ELR (cell line): ENCODE data around the gene GNAQ.
"Not testable (repeated sequence)": the region's sequence is repeated elsewhere in the genome, so short reads cannot be mapped to it uniquely, and the experiment has no call there.

Experiments used
- DNase-seq: peaks from one replicate; pipeline ENCODE4 v3.0.0-alpha.2; 2015; ENCODE audit warnings: low read depth

GNAQ gene

DNA sequence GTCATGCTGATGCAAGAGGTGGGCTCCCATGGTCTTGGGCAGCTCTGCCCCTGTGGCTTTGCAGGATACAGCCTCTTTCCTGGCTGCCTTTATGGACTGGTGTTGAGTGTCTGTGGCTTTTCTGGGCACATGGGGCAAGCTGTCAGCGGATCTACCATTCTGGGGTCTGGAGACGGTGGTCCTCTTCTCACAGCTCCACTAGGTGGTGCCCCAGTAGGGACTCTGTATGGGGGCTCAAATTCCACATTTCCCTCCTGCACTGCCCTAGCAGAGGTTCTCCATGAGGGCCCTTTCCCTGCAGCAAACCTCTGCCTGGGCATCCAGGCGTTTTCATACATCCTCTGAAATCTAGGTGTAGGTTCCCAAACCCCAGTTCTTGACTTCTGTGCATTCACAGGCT, 340.9 kb downstream of the GNAQ start:
- not testable (repeated sequence) for DNase-seq

DNA sequence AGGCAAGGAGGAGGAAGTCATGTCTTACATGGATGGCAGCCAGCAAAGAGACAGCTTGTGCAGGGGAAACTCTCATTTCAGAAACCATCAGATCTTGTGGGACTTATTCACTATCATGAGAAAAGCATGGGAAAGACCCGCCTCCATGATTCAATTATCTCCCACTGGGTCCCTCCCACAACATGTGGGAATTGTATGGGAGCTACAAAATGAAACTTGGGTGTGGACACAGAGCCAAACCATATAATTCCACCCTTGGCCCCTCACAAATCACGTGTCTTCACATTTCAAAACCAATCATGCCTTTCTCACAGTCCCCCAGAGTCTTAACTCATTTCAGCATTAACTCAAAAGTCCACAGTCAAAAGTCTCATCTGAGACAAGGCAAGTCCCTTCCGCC, 341.5 kb downstream of the GNAQ start:
- not testable (repeated sequence) for DNase-seq

DNA sequence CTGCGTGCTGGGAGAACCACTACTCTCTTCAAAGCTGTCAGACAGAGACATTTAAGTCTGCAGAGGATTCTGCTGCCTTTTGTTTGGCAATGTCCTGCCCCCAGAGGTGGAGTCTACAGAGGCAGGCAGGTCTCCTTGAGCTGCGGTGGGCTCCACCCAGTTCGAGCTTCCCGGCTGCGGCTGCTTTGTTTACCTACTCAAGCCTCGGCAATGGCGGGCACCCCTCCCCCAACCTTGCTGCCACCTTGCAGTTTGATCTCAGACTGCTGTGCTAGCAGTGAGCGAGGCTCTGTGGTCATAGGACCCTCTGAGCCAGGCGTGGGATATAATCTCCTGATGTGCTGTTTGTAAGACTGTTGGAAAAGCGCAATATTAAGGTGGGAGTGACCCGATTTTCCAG, 343.9 kb downstream of the GNAQ start:
- not testable (repeated sequence) for DNase-seq

DNA sequence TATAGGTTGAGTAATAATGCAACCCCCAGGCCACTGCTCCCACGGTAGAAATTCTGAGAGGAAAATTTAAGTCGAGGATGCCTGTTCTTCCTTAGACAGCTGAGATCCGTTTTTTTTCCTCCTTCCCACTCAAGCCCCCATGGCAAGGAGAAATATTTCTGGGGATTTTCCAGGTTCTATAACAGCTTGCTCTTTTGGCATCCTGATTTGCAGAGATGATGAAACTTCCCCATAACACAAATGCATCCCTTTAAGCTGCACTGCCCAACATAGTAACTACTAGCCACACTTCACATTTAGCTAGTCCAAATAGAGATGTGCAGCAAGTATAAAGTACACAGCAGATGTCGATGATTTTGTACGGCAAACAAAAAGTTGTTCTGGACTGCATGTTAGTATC, 351.0 kb downstream of the GNAQ start:
- no peak for DNase-seq

DNA sequence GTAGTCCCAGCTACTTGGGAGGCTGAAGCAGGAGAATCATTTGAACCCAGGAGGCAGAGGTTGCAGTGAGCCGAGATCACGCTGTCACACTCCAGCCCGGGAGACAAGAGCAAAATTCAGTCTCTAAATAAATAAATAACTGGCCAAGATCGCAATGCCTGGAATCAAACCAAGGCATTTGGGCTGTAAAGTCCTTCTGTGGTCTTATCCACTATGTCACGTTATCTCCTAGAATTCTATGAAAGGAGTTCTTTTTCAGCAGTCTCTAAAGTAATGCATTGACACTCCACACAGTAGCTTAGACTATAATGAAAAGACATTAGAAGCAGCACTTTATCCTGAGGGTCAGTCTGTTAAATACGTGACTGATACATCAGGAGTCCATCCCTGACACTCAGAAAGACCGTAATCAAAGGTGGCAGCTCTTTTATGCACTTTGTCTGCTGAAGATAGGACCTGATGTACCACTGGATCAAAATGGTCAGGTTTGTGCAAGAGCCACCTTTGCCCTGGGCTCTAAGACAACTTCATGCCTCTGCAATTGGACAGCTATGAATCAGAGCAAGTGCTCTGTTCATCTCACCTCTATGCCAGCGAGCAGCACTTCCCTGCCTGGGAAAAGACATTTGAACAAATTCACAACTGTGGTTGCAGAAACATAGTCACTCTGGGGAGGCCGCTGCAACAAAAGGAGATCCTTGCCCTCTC, 351.8 kb downstream of the GNAQ start:
- no peak for DNase-seq

DNA sequence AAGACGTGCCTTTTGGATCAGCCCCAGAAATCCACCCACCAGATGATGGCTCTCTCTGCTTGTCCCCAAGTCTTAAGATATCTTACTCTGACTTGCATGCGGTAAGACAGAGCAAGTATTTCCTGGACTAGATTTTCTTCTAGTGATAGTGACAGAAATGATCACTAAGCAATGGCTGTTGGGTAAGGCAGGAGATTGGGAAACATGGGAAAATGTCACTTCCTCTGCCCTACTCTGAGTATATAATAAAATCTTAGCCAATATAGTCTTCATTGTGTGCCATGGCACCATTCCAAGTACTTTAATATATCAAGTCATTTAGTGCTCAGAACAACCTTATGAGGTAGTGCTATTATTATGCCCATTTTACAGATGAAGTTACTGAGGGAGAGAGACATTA, 352.5 kb downstream of the GNAQ start:
- DNase-seq, result no peak

DNA sequence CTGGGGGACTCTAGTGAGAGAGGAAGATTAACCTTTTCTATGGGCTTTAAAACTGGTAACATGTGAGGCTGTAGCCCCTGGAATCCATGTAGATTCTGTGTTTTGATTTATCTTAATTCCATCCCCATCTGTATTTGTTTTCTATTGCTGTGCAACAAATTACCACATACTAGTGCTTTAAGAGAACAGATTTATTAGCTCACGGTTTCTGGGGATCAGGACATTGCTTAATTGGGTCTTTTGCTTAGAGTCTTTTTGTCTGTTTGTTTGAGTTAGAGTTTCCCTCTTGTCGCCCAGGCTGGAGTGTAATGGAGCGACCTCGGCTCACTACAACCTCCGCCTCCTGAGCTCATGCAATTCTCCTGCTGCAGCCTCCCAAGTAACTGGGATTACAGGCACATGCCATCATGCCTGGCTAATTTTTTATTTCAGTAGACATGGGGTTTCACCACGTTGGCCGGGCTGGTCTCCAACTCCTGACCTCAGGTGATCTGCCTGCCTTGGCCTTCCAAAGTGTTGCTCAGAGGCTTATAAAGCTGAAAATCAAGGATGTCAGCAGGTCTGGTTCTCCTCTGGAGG, 353.6 kb downstream of the GNAQ start:
- no peak for DNase-seq

DNA sequence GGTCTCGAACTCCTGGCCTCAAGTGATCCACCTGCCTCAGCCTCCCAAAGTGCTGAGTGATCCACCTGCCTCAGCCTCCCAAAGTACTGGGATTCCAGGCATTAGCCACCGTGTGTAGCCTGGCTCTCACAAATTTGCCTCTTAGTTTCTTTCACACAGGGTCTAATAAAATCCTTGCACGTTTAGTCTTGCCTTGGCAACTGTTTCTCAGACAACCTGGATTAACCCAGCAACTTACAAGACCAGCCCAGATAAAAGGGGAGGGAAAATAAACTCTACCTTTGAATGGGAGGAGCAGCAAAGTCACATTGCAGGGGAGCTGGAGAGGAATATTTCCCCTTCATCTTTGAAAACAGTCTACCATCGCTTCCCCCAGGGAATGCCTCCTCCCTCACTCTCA, 354.2 kb downstream of the GNAQ start:
- no peak for DNase-seq

DNA sequence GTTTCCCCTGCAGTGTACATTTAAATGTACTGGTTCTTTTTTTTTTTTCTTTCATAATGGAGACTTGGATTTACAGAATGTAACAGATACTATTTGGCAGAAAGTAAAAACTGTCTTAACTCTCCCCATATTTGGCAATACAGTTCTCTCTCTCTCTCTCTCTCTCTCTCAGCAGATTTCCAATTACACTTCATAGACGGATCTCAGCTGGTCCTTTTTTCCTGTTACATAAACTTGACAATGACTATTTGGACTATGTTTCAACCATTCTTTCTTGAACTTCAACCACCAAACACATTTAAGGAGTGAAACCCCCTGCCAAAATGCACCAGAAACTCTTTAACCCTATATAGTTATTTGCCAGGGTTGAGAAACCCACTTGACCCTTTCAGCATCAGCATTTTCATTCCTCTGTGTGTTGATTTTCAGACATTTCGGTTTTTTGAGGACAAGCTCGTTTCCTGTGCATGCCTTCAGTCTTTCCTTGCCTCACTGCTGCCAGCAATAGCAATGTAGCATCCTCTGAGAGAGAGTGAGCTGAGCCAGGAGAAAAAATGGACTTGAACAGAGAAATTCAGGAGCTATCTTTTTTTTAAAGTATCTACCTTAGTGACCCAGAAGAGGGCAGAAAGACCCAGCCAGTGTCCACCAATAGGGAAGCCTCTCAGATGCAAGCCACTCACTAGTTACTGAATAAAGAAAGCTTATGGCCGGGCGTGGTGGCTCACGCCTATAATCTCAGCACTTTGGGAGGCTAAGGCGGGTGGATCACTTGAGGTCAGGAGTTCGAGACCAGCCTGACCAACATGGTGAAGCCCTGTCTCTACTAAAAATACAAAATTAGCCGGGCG, 357.4 kb downstream of the GNAQ start:
- peak; percentile 31 for DNase-seq

DNA sequence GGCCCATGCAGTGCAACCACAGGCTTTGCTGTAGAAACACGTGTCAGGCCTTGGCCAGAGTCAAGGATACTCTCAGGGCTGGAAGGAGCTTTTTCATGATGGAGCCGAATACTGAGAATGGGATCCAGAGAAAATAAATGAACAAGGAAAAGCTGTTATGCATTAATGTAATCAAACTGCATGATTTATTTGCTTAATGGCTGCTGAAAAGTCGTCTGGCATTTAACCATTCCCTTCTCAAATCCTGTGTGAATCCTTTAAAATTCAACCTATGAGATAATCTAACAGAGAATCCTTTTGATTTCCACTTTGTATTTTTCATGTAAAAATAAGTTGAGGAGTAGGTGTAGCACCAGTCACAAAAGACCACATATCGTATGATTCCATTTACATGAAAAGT, 359.4 kb downstream of the GNAQ start:
- no peak for DNase-seq

DNA sequence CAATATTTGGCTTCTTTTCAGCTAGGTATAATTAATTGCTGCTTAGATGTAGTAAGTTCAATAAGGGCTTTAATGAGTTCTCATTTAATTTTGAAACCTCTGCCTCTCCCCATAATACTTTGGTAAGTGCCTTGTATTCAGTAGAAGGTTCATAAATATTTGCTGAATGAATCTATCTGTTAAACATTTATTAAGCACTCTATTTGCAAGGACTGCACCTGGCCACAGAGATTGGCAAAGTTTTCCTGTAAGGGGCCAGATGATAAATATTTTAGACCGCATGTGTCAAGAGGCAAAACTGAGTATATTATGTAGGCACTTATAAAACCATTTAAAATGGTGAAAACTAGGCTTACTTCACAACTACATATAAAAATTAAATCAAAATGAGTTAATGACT, 364.5 kb downstream of the GNAQ start:
- DNase-seq, result no peak
